GM12878 (cell line): Measurements from ENCODE around the gene RBMS3. TPM values are rescaled to one million over a fixed set of nuclear protein-coding genes. Genes with fewer than 3 reads are reported as not detected.

Experiments used
- ATAC-seq: fragments of 200-7000 bp; cut with Tn5 transposase; 3 replicates; pipeline ENCODE4 v1.9.1; 2020; ENCODE audit warnings: mild to moderate bottlenecking, moderate library complexity
- BruUV-seq: library from RNA; stranded (reverse); fragments of 400-500 nt; replicated peaks from 2 replicates; lab custom pipeline; 2021; lab: Mats Ljungman, UMichigan
- CTCF ChIA-PET: fragments of 300-600 bp; sonication (Branson Sonifier 250); formaldehyde crosslinking; extraction: SDS; loops from one replicate; lab custom pipeline; 2021; ENCODE audit warnings: inconsistent platforms; lab: Yijun Ruan, JAX
- POLR2A ChIA-PET: fragments of 350-600 bp; formaldehyde crosslinking; extraction: SDS; loops from one replicate; lab custom pipeline; 2021; ENCODE audit warnings: inconsistent platforms; lab: Charles Lee
- RAD21 ChIA-PET: fragments of 300-600 bp; sonication (Branson Sonifier 250); formaldehyde crosslinking; loops from one replicate; lab custom pipeline; 2023; ENCODE audit warnings: antibody characterized with exemption; ENCODE audit not compliant: unreplicated experiment; lab: Charles Lee
- SMC1A ChIA-PET: fragments of 300-600 bp; sonication (Branson Sonifier 250); formaldehyde crosslinking; loops from one replicate; lab custom pipeline; 2023; ENCODE audit not compliant: unreplicated experiment, uncharacterized antibody; lab: Charles Lee
- DNase-seq: peaks from one replicate; pipeline ENCODE4 v3.0.0-alpha.2; 2011; ENCODE audit warnings: low read depth, low spot score
- FAIRE-seq: peaks from 3 replicates; lab custom pipeline; 2011; peaks lifted over from hg19 to GRCh38; lab: Jason Lieb, UNC
- H2AFZ ChIP-seq: 2 replicates; pipeline ENCODE4 v1.6.0; 2011; ENCODE audit warnings: low read depth, low read length, control low read depth; ENCODE audit not compliant: control insufficient read depth
- H3K27ac ChIP-seq: 2 replicates; pipeline ENCODE4 v1.5.1; 2011; ENCODE audit warnings: control low read depth; ENCODE audit not compliant: control insufficient read depth, insufficient read depth
- H3K27me3 ChIP-seq, 2 experiments: replicated peaks in 1 of 2; 2 replicates each; pipeline versions ENCODE4 v1.6.0 to v1.6.1; 2011; ENCODE audit warnings: low read length in 1 of 2; ENCODE audit not compliant: control insufficient read depth in 2 of 2, insufficient read depth in 2 of 2
- H3K36me3 ChIP-seq, 2 experiments: 2 replicates each; pipeline ENCODE4 v1.5.1; 2011; ENCODE audit warnings: low read length in 1 of 2; ENCODE audit not compliant: control insufficient read depth in 2 of 2, insufficient read depth in 2 of 2
- H3K4me1 ChIP-seq: 2 replicates; pipeline ENCODE4 v1.6.1; 2011; ENCODE audit warnings: mild to moderate bottlenecking, low read length, moderate library complexity, mixed read lengths; ENCODE audit not compliant: control insufficient read depth, insufficient read depth
- H3K4me2 ChIP-seq: 2 replicates; pipeline ENCODE4 v1.6.0; 2011; ENCODE audit warnings: control low read depth; ENCODE audit not compliant: control insufficient read depth, insufficient read depth
- H3K4me3 ChIP-seq: fragments of 200-600 bp; sonication (generic); 2 replicates; pipeline ENCODE4 v1.5.1; 2016
- H3K79me2 ChIP-seq: 2 replicates; pipeline ENCODE4 v1.6.0; 2011; ENCODE audit warnings: low read length; ENCODE audit not compliant: control insufficient read depth, insufficient read depth
- H3K9ac ChIP-seq: 2 replicates; pipeline ENCODE4 v1.8.0; 2011; ENCODE audit warnings: low read length, control low read depth, mixed read lengths; ENCODE audit not compliant: control insufficient read depth, insufficient read depth
- H3K9me3 ChIP-seq: replicated peaks from 3 replicates; pipeline ENCODE4 v1.5.1; 2011; ENCODE audit warnings: mild to moderate bottlenecking, low read length; ENCODE audit not compliant: control insufficient read depth, insufficient read depth
- H4K20me1 ChIP-seq: 2 replicates; pipeline ENCODE4 v1.6.0; 2011; ENCODE audit not compliant: control insufficient read depth, insufficient read depth
- CBFB ChIP-seq: IDR thresholded peaks from 2 replicates; pipeline ENCODE4 v1.6.1; 2016; ENCODE audit warnings: antibody characterized with exemption, low read depth
- GABPA ChIP-seq: IDR thresholded peaks from 2 replicates; pipeline ENCODE4 v1.6.1; 2014; ENCODE audit warnings: antibody characterized with exemption, low read depth, mild to moderate bottlenecking, inconsistent platforms
- HCFC1 ChIP-seq: fragments of 150-350 bp; IDR thresholded peaks from 2 replicates; pipeline ENCODE4 v1.6.1; 2014; ENCODE audit warnings: low read length
- IRF3 ChIP-seq: fragments of 450-650 bp; IDR thresholded peaks from 2 replicates; pipeline ENCODE4 v1.6.1; 2014; ENCODE audit warnings: mild to moderate bottlenecking
- JUND ChIP-seq: IDR thresholded peaks from 2 replicates; pipeline ENCODE4 v1.6.1; 2012; ENCODE audit warnings: low read depth, mild to moderate bottlenecking, low read length, improper control_type of control experiment, moderate library complexity
- KDM1A ChIP-seq: fragments of 200-600 bp; sonication (generic); IDR thresholded peaks from 2 replicates; pipeline ENCODE4 v1.6.1; 2016; ENCODE audit warnings: borderline replicate concordance
- MTA3 ChIP-seq: IDR thresholded peaks from 2 replicates; pipeline ENCODE4 v1.6.1; 2012; ENCODE audit warnings: low read length, inconsistent platforms, borderline replicate concordance
- POLR2AphosphoS5 ChIP-seq: IDR thresholded peaks from 2 replicates; pipeline ENCODE4 v1.6.1; 2011; ENCODE audit warnings: mild to moderate bottlenecking, low read length, inconsistent platforms
- RUNX3 ChIP-seq: IDR thresholded peaks from 2 replicates; pipeline ENCODE4 v1.6.1; 2012; ENCODE audit warnings: low read length, inconsistent platforms
- ZNF384 ChIP-seq: IDR thresholded peaks from 2 replicates; pipeline ENCODE4 v1.6.1; 2012; ENCODE audit warnings: low read depth, mild to moderate bottlenecking, low read length, improper control_type of control experiment, borderline replicate concordance
- ZNF622 ChIP-seq: fragments of 450-650 bp; IDR thresholded peaks from 2 replicates; pipeline ENCODE4 v1.6.1; 2017; ENCODE audit warnings: mild to moderate bottlenecking, inconsistent platforms
- WGBS: methylation state at CpG from one replicate; pipeline ENCODE4 v1.1.6; 2016; ENCODE audit warnings: low lambda C conversion rate; ENCODE audit not compliant: insufficient replicate concordance, insufficient coverage; ENCODE audit errors: missing lambda C conversion rate; 5-methylcytosine and 5-hydroxymethylcytosine counted together
- in situ Hi-C: fragments of 300-500 bp; cut with MboI; formaldehyde crosslinking; loops from 9 replicates; pipeline ENCODE4 v1.14.3; 2018; ENCODE audit warnings: mixed read lengths
- intact Hi-C: fragments of 100-400 bp; cut with micrococcal nuclease; formaldehyde crosslinking; loops from one replicate; pipeline ENCODE4 v1.14.2; 2022; ENCODE audit not compliant: unreplicated experiment
- polyA plus RNA-seq, 11 experiments: library from polyadenylated mRNA; depleted of rRNA in 4 of 11; unstranded in 6 of 11; stranded (reverse) in 5 of 11; fragments of >200 nt; fragmentation: Nextera tagmentation in 4 of 11; fragmentation: Illumina TruSeq in 1 of 11; extraction: Ambion mirVana in 4 of 11; extraction: Trizol in 1 of 11; gene quantifications; 1 replicate in 1 of 11; 2 replicates in 10 of 11; pipeline versions ENCODE4 v1.2.1 to v1.2.3, GENCODE V29; 2011 to 2016; ENCODE audit warnings: inconsistent platforms in 2 of 11, missing spikeins in 2 of 11, low read depth in 1 of 11
- total RNA-seq, 4 experiments: library from RNA; depleted of rRNA in 3 of 4; stranded (reverse); fragments of >200 nt in 3 of 4; fragmentation: Illumina TruSeq in 1 of 4; extraction: Trizol in 1 of 4; gene quantifications; 2 replicates each; pipeline versions ENCODE4 v1.2.1 to v1.2.3, GENCODE V29; 2013 to 2021

The RBMS3 gene
- total and polyA plus RNA-seq, 10 of the 15 experiments (the other 5 are each of a cell fraction or from before 2014, with no cell fraction given) = 0.79 to 4.7 (median 3.1) TPM

- H3K4me2 ChIP-seq = no peak overlapping the region
- in situ Hi-C loops = no loop called here
- POLR2A ChIA-PET = no interaction called here
Measured at GRCh38 chr3:29933802-29934490, 653.1 kb downstream of the RBMS3 start.

More at GRCh38 chr3:29933802-29934490, 653.1 kb downstream of the RBMS3 start:
- H3K27ac ChIP-seq = no peak overlapping the region
- no peak overlapping the region for H3K9ac ChIP-seq
- DNase-seq (no peak), ATAC-seq (no peak), FAIRE-seq (no peak)
- no peaks in the 10 kb centered on the region for H3K79me2 ChIP-seq
- CTCF ChIA-PET = interaction anchor here (1.3 to 1.4 kb wide), 2 partner anchors 22 to 77 kb away, joined by 3 read pairs; no protein-coding TSS in a partner anchor
- intact Hi-C loops = no loop called here
- no peaks in the 10 kb centered on the region for H4K20me1 ChIP-seq
- H3K9me3 ChIP-seq = no peaks in the 10 kb centered on the region
- RAD21 ChIA-PET = no interaction called here
- no peak overlapping the region for H3K4me3 ChIP-seq
- H3K4me1 ChIP-seq = peaks cover 4% of the 10 kb centered on the region; the same call in 1 of the 2 replicates
- TF ChIP-seq MTA3 (no peak), JUND (no peak), RUNX3 (no peak), IRF3 (no peak), KDM1A (no peak), HCFC1 (no peak), GABPA (no peak), ZNF384 (no peak), POLR2AphosphoS5 (no peak), ZNF622 (no peak), CBFB (no peak)
- H2AFZ ChIP-seq = no peak overlapping the region
- 0% methylated on average over 3 of the region's 3 CpGs for WGBS
- SMC1A ChIA-PET = interaction anchor here (0.5 to 1.6 kb wide), 4 partner anchors 8 to 201 kb away, joined by 3 to 5 read pairs (median 4); no protein-coding TSS in a partner anchor
- no TSS peak for BruUV-seq
- no peaks in the 10 kb centered on the region for H3K36me3 ChIP-seq
- H3K27me3 ChIP-seq = no peaks in the 10 kb centered on the region; a peak in 1 of 4 replicates
